GM18861 (cell line): ENCODE results near the gene TENM3.
"Not testable (repeated sequence)": the region's sequence is repeated elsewhere in the genome, so short reads cannot be mapped to it uniquely, and the experiment has no call there.

Experiments used
- ATAC-seq: cut with Tn5 transposase; IDR thresholded peaks from one replicate; pipeline ENCODE4 v1.9.1; 2021; ENCODE audit not compliant: unreplicated experiment

The TENM3 gene

DNA sequence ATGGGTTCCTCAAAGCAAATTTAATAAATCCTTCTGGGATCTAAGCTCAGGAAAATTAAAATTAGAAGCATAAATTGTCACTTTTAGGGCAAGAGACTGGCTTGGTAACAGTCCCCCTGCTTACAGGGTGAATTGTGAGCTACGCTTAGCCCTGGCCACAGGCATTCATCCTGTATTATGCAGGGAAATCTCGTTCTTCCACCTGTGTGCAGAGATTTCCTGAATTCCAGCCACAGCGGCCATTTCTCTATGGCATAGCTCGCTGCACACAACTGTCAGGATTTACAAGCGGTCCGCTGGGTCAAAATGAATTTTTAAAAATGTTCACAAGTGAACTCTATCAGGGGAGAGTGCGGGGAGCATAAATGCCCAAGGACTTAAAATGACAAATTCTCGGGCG lies 562.1 kb downstream of the TENM3 start:
- ATAC-seq = no peak

DNA sequence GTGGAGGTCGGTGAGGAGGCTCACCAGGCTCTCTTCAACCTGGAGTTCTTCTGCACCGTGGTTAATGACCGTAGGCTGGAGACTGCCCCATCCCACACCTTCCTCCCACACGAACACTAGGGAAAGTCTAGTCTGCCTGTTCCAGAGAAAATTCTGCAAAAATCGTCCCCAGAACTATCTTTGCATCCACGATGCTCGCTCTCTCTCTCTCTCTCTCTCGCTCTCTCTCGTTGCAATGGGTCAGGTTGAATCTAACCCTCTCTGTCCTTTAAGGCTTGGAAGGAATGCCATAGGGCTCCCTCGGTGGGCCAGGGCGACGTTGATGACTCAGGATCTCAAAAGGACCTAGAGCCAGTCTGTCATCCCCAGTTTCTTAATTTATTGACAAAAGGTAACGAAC lies 562.5 kb downstream of the TENM3 start:
- no peak for ATAC-seq

- peak; percentile 55 for ATAC-seq
Measured at GRCh38 chr4:182806259-182807252, 563.4 kb downstream of the TENM3 start.

DNA sequence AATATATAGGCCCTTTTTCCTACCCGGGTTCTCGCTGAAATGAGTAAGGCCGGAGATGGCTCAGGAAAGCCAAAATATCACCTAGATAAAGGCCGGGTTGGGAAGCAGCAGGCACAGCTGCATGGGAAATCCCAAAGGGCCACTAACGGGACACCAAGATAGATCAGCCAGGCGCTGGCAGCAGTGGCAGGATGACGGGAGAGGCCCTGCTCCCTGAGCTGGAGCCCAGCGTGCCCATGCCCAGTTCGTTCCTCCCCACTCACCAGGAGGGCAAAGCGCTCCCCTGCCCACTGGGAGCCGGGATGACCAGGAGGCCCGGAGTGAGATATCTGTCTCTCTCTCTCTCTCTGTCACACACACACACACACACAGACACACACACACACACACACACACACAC lies 564.1 kb downstream of the TENM3 start:
- ATAC-seq = no peak

DNA sequence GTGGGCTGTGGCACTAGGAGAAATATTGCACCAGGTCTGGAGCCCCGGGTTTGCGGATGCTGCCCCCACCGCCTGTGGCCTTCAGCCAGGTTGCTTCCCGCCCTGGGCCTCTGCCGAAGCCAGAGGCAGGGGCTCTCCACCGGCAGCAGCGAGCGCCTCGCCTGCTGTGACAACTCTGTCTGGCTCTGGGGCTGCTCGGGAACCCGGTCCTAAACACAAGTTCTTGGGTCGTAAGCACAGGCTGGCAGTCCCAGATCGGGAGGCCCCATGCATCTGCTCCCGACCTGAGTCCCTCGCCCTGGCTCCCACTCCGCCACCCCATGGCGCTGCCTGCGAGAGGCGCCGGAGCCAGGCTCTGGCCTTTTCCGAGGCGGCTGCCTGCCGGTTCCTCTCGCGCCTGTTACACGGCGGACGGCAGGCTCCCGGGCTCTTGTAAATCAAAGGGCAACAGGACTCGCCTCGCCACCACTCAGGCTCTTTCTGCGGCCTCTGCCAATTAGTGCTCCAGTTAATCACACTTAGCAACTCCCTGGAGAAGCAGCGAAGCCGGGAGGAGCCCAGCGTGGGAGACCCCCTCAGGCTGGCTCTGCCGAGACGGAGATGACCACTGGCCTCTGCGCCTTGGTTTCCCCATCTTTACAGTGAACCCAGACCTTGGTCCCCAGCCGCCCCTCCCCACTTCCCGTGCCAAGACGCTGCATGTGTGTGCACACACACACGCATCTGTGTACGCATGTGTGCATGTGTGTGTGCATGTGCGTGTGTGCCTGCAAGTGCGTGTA lies 564.8 kb downstream of the TENM3 start:
- no peak for ATAC-seq

- ATAC-seq = peak; percentile 90
Measured at GRCh38 chr4:182808673-182809416, 565.6 kb downstream of the TENM3 start.

GRCh38 chr4:182809417-182810102 lies 566.4 kb downstream of the TENM3 start:
- ATAC-seq = peak; percentile 32

- ATAC-seq = no peak
Measured at GRCh38 chr4:182810103-182810615, 567.0 kb downstream of the TENM3 start.

GRCh38 chr4:182812916-182813315 lies 569.7 kb downstream of the TENM3 start:
- ATAC-seq = no peak

DNA sequence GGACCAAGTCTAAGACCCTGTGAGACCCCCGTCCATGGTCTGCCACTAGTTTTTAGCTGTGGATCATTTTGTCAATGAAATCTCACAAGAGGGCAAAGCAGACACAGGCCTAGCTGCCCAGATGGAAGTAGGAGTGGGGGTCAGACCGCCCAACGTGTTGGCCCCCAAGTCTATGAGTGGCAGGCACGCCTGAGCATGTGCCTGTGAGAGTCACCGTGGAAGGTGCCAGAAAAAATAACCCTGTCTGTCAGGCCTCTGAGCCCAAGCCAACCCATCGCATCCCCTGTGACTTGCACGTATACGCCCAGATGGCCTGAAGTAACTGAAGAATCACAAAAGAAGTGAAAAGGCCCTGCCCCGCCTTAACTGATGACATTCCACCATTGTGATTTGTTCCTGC lies 570.9 kb downstream of the TENM3 start:
- ATAC-seq = not testable (repeated sequence)

GRCh38 chr4:182818926-182819730 lies 575.9 kb downstream of the TENM3 start:
- ATAC-seq = no peak

- no peak for ATAC-seq
Measured at GRCh38 chr4:182819751-182820150, 576.5 kb downstream of the TENM3 start.

DNA sequence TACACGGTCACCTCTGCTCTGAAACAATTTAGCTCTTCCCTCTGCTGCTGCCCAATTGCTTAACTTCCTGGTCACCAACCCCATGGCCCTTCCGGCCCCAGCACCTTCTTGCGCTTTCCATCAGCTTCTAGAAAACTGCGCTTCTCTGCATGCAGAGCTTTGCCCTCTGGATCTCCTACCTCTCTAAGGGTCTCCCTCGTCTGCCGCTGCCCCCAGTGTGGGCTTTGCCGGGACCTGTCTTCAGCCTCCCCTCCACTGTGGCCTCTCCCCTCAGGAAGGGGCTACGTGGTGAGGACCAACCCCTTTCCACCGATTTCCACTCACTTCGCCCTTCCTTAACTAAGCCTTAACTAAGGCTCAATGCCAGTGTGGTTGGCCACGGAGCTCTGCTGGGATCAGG lies 579.4 kb downstream of the TENM3 start:
- no peak for ATAC-seq

DNA sequence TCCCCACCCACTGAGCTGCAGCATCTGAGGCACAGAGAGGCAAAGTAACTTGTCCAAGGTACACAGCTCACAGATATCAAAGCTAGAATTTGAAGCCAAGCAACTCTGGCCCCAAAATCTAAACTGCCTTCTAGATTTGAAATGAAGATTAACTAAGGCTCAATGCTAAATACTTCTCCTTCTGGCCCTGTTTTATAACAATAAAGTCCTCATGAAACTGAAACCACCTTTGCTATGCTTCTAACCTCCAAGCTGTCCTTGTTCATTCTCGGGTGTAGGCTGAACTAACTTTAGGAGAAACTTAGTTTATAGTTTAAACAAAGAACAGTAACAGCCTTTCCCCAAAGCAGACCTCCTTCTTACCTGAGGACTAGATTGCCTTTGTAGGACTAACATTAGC lies 580.4 kb downstream of the TENM3 start:
- ATAC-seq = peak; percentile 78

DNA sequence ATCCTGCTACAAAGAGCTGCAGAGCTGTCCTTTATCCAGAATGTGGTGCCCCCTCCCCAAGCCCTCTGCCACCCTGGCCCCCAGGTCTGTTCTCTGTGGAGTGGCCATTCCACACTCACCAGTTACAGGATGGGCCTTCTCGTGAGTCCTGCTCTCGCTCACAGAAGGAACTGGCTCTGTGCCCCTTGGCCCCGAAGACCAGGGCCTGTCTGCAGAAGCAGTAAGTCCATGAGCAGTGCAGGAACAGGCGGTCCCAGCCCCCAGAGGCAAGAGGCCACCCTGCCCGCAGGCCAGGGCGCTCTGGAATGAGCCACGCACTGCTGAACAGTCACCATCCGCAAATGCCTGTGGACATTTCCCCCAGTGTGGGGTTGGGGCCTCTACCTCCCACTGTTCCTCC lies 581.8 kb downstream of the TENM3 start:
- no peak for ATAC-seq

GRCh38 chr4:182825786-182826185 lies 582.6 kb downstream of the TENM3 start:
- no peak for ATAC-seq

- ATAC-seq = peak; percentile 52
Measured at GRCh38 chr4:182826391-182826790, 583.2 kb downstream of the TENM3 start.

DNA sequence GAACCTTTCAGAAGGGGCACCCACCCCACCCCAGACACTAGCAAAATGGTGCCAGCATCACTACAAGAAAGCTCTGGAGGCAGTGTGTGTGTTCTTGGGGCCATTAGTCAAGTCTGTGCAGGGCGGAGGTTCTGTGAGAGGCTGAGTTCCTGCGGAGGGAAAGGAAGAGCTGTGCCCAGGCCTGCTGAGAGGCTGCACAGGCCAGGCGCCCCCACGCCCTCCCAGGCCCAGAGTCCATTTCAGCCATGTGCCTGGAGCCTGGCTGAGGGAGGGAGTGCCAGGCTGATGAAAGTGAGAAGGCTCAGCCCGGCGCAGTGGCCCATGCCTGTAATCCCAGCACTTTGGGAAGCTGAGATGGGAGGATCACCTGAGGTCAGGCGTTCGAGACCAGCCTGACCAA lies 584.0 kb downstream of the TENM3 start:
- no peak for ATAC-seq

DNA sequence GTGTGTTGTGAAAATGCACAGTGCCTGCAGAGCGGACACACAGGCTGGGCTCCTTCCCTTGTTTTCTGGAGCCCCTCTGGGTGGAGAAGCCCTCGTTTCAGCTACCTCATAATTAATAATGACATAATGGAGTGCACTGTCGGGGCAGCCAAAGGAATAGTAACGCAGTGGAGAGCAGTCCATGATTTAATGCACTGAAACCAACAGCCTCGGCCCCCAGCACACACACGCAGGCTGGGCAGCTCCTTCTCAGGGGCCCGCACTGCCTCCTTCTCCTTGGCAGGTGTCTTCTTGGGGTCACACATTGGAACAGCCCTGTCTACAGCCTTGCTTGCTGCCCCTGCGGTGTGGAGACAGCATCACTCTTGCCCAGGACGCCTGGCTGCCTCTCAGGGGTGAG lies 584.8 kb downstream of the TENM3 start:
- no peak for ATAC-seq
